Inferior parietal cortex (tissue), 1 donor: ENCODE data around the gene NAALADL2.

Source experiments
- DNase-seq: peaks from one replicate; pipeline ENCODE4 v3.0.0-alpha.2; 2016; ENCODE audit errors: extremely low spot score

Gene NAALADL2

GRCh38 chr3:174960898-174961297 is 101.8 kb downstream of the NAALADL2 start:
- DNase-seq, result no peak

GRCh38 chr3:174973465-174973864 is 114.3 kb downstream of the NAALADL2 start:
- DNase-seq, result no peak

GRCh38 chr3:174986685-174987084 is 127.6 kb downstream of the NAALADL2 start:
- no peak for DNase-seq

- no peak for DNase-seq
Measured at GRCh38 chr3:175001091-175001490, 142.0 kb downstream of the NAALADL2 start.

GRCh38 chr3:175002732-175003143 is 143.6 kb downstream of the NAALADL2 start:
- no peak for DNase-seq

GRCh38 chr3:175003590-175003989 is 144.5 kb downstream of the NAALADL2 start:
- DNase-seq, result no peak

GRCh38 chr3:175005193-175005592 is 146.1 kb downstream of the NAALADL2 start:
- DNase-seq, result no peak

GRCh38 chr3:175005881-175006280 is 146.7 kb downstream of the NAALADL2 start:
- no peak for DNase-seq

GRCh38 chr3:175007306-175007705 is 148.2 kb downstream of the NAALADL2 start:
- no peak for DNase-seq

GRCh38 chr3:175009295-175009694 is 150.2 kb downstream of the NAALADL2 start:
- DNase-seq, result no peak

GRCh38 chr3:175015056-175015635 is 156.0 kb downstream of the NAALADL2 start:
- no peak for DNase-seq

- DNase-seq, result no peak
Measured at GRCh38 chr3:175018946-175019727, 160.0 kb downstream of the NAALADL2 start.

- no peak for DNase-seq
Measured at GRCh38 chr3:175020101-175020500, 161.0 kb downstream of the NAALADL2 start.

GRCh38 chr3:175029828-175030227 is 170.7 kb downstream of the NAALADL2 start:
- no peak for DNase-seq

GRCh38 chr3:175039875-175040274 is 180.7 kb downstream of the NAALADL2 start:
- no peak for DNase-seq

GRCh38 chr3:175041369-175041768 is 182.2 kb downstream of the NAALADL2 start:
- DNase-seq, result no peak

- no peak for DNase-seq
Measured at GRCh38 chr3:175046601-175047000, 187.5 kb downstream of the NAALADL2 start.

GRCh38 chr3:175047786-175048185 is 188.7 kb downstream of the NAALADL2 start:
- no peak for DNase-seq

- no peak for DNase-seq
Measured at GRCh38 chr3:175057401-175057800, 198.3 kb downstream of the NAALADL2 start.

- DNase-seq, result no peak
Measured at GRCh38 chr3:175059788-175060187, 200.7 kb downstream of the NAALADL2 start.

GRCh38 chr3:175065497-175065896 is 206.4 kb downstream of the NAALADL2 start:
- DNase-seq, result no peak

- no peak for DNase-seq
Measured at GRCh38 chr3:175066617-175067415, 207.7 kb downstream of the NAALADL2 start.

GRCh38 chr3:175068587-175068986 is 209.5 kb downstream of the NAALADL2 start:
- no peak for DNase-seq
